GM23338 (cell line): ENCODE results near the gene DLG2. TPM values are rescaled to one million over a fixed set of nuclear protein-coding genes. Genes with fewer than 3 reads are reported as not detected.

Source experiments
- ATAC-seq: fragments of 200-7000 bp; cut with Tn5 transposase; 3 replicates; pipeline ENCODE4 v1.9.1; 2020
- DNase-seq: peaks from one replicate; pipeline ENCODE4 v3.0.0-alpha.2; 2015; ENCODE audit warnings: low spot score
- H2AFZ ChIP-seq: fragments of 200-600 bp; sonication (generic); 2 replicates; pipeline ENCODE4 v1.8.0; 2016; ENCODE audit warnings: antibody characterized with exemption, mild to moderate bottlenecking, moderate library complexity
- H3F3A ChIP-seq: fragments of 200-600 bp; sonication (generic); replicated peaks from 2 replicates; pipeline ENCODE4 v1.8.0; 2017; ENCODE audit warnings: antibody characterized with exemption, mixed run types, low read depth
- H3K27ac ChIP-seq: fragments of 200-600 bp; sonication (generic); 2 replicates; pipeline ENCODE4 v1.6.1; 2016; ENCODE audit warnings: low read depth
- H3K27me3 ChIP-seq: fragments of 200-600 bp; sonication (generic); 2 replicates; pipeline ENCODE4 v1.8.0; 2016; ENCODE audit warnings: mild to moderate bottlenecking, mixed run types, moderate library complexity; ENCODE audit not compliant: insufficient read depth
- H3K36me3 ChIP-seq: fragments of 200-600 bp; sonication (generic); 2 replicates; pipeline ENCODE4 v1.8.0; 2016; ENCODE audit warnings: mild to moderate bottlenecking; ENCODE audit not compliant: insufficient read depth
- H3K4me1 ChIP-seq: fragments of 200-600 bp; sonication (generic); 2 replicates; pipeline ENCODE4 v1.8.0; 2016; ENCODE audit warnings: mild to moderate bottlenecking, moderate library complexity; ENCODE audit not compliant: insufficient read depth
- H3K4me2 ChIP-seq: fragments of 200-600 bp; sonication (generic); 2 replicates; pipeline ENCODE4 v1.7.1; 2017; ENCODE audit warnings: mixed run types
- H3K4me3 ChIP-seq: fragments of 200-600 bp; sonication (generic); 2 replicates; pipeline ENCODE4 v1.6.1; 2016; ENCODE audit warnings: mixed run types
- H3K79me2 ChIP-seq: fragments of 200-600 bp; sonication (generic); replicated peaks from 2 replicates; pipeline ENCODE4 v1.8.0; 2017; ENCODE audit warnings: mild to moderate bottlenecking; ENCODE audit not compliant: insufficient read depth
- H3K9me2 ChIP-seq: fragments of 200-600 bp; sonication (generic); 2 replicates; pipeline ENCODE4 v1.8.0; 2017; ENCODE audit not compliant: insufficient read depth
- H4K20me1 ChIP-seq: fragments of 200-600 bp; sonication (generic); replicated peaks from 2 replicates; pipeline ENCODE4 v1.8.0; 2017; ENCODE audit warnings: mild to moderate bottlenecking; ENCODE audit not compliant: insufficient read depth
- H3K27ac Mint-ChIP-seq: 2 replicates; pipeline ENCODE4 v1.8.0; 2020; ENCODE audit warnings: inconsistent platforms, mild to moderate bottlenecking, moderate library complexity, mixed read lengths
- H3K27me3 Mint-ChIP-seq: 3 replicates; pipeline ENCODE4 v1.8.0; 2022; ENCODE audit warnings: low read depth, mild to moderate bottlenecking, moderate library complexity, mixed read lengths, inconsistent platforms; ENCODE audit not compliant: insufficient read depth, poor library complexity
- H3K36me3 Mint-ChIP-seq: 3 replicates; pipeline ENCODE4 v1.8.0; 2021; ENCODE audit warnings: low read depth, mild to moderate bottlenecking, inconsistent platforms, moderate library complexity, mixed read lengths
- H3K4me1 Mint-ChIP-seq: 3 replicates; pipeline ENCODE4 v1.8.0; 2020; ENCODE audit warnings: mild to moderate bottlenecking, inconsistent platforms, mixed read lengths
- H3K4me3 Mint-ChIP-seq: 3 replicates; pipeline ENCODE4 v1.8.0; 2021; ENCODE audit warnings: moderate library complexity, mild to moderate bottlenecking, inconsistent platforms, mixed read lengths
- H3K9me3 Mint-ChIP-seq: 3 replicates; pipeline ENCODE4 v1.8.0; 2020; ENCODE audit warnings: moderate library complexity, mild to moderate bottlenecking, inconsistent platforms, mixed read lengths
- CREB1 ChIP-seq: fragments of 250-450 bp; sonication (Bioruptor Pico); IDR thresholded peaks from 2 replicates; pipeline ENCODE4 v1.5.0; 2020; ENCODE audit warnings: low read depth, mild to moderate bottlenecking, moderate library complexity
- CTCF ChIP-seq, 2 experiments: fragments of 200-600 bp in 1 of 2; sonication (generic) in 1 of 2; conservative IDR thresholded peaks; 2 replicates each; pipeline versions ENCODE4 v1.5.1 to v1.6.1; 2016 to 2017; ENCODE audit warnings: antibody characterized with exemption in 2 of 2, low read depth in 2 of 2, mild to moderate bottlenecking in 2 of 2, moderate library complexity in 1 of 2
- EZH2phosphoT487 ChIP-seq: fragments of 200-600 bp; sonication (generic); IDR thresholded peaks from one replicate; pipeline ENCODE4 v1.8.1; 2018; ENCODE audit warnings: antibody characterized with exemption; ENCODE audit not compliant: unreplicated experiment
- JUNB ChIP-seq: IDR thresholded peaks from one replicate; pipeline ENCODE4 v1.6.1; 2016; ENCODE audit warnings: antibody characterized with exemption; ENCODE audit not compliant: unreplicated experiment
- NANOG ChIP-seq: IDR thresholded peaks from 2 replicates; pipeline ENCODE4 v1.6.1; 2016; ENCODE audit warnings: antibody characterized with exemption, borderline replicate concordance
- POLR2AphosphoS5 ChIP-seq: IDR thresholded peaks from 2 replicates; pipeline ENCODE4 v1.6.1; 2016; ENCODE audit warnings: antibody characterized with exemption, low read depth
- REST ChIP-seq: IDR thresholded peaks from one replicate; pipeline ENCODE4 v1.6.1; 2018; ENCODE audit warnings: antibody characterized with exemption; ENCODE audit not compliant: unreplicated experiment
- STAT1 ChIP-seq: IDR thresholded peaks from one replicate; pipeline ENCODE4 v1.6.1; 2016; ENCODE audit warnings: antibody characterized with exemption; ENCODE audit not compliant: unreplicated experiment
- ZNF114 ChIP-seq: fragments of 250-450 bp; sonication (Bioruptor Pico); IDR thresholded peaks from 2 replicates; pipeline ENCODE4 v1.5.0; 2020; ENCODE audit warnings: mild to moderate bottlenecking, moderate library complexity
- ZNF331 ChIP-seq: fragments of 250-450 bp; sonication (Bioruptor Pico); IDR thresholded peaks from 2 replicates; pipeline ENCODE4 v1.5.0; 2020; ENCODE audit warnings: low read depth, mild to moderate bottlenecking, moderate library complexity
- ZNF462 ChIP-seq: fragments of 250-450 bp; sonication (Bioruptor Pico); IDR thresholded peaks from 2 replicates; pipeline ENCODE4 v1.5.0; 2020; ENCODE audit warnings: mild to moderate bottlenecking, moderate library complexity
- polyA plus RNA-seq: library from polyadenylated mRNA; unstranded; fragments of >200 nt; fragmentation: Nextera tagmentation; extraction: Ambion mirVana; gene quantifications from 2 replicates; pipeline ENCODE4 v1.2.1, GENCODE V29; 2016
- total RNA-seq: library from RNA; depleted of rRNA; stranded (reverse); fragments of >200 nt; shearing (Covaris generic); gene quantifications from 2 replicates; pipeline ENCODE4 v1.2.3, GENCODE V29; 2014

The DLG2 gene
- total and polyA plus RNA-seq, 2 experiments from 2014 or later = 19.8 to 21.5 TPM

DNA sequence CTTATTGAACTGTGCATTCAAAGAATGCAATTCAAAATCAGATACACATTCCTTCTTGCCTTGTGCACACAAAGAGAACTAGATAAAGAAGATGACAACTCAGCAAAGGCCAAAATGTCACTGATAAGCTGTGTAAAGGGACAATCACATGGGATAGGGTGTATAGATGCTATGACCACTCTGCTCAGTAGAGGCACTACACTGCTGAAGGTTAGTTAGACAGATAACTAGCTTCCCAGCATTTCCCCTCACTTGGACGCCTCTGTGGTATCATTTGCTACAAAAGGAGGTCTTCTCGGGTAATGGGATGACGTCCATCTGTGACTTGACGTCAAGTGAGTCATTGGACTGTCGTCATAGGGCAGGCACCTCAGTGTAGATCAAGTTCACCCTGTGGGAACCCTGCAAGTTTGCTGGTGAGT is 1916.0 kb downstream of the DLG2 start:
- Histone ChIP-seq H3K4me1 (peaks cover 4% of the 10 kb centered on the region; the same call in 1 of the 2 replicates), H3K4me2 (no peak overlapping the region), H3K36me3 (no peaks in the 10 kb centered on the region), H3K9me2 (no peaks in the 10 kb centered on the region; the same call in 1 of the 2 replicates), H3K27me3 (no peaks in the 10 kb centered on the region), H4K20me1 (peaks cover 4% of the 10 kb centered on the region), H3K79me2 (0 out of 2 replicates have a peak, but pooled peaks cover 2% of the 10 kb centered on the region), H3K27ac (no peak overlapping the region), H2AFZ (no peak overlapping the region), H3F3A (no peaks in the 10 kb centered on the region), H3K4me3 (no peak overlapping the region)
- Mint-ChIP-seq H3K27me3 (no peaks in the 10 kb centered on the region), H3K4me1 (peaks cover 3% of the 10 kb centered on the region; the same call in 1 of the 3 replicates), H3K36me3 (no peaks in the 10 kb centered on the region), H3K9me3 (no peaks in the 10 kb centered on the region), H3K4me3 (no peak overlapping the region), H3K27ac (no peak overlapping the region)
- TF ChIP-seq ZNF331 (CRISPR knock-in tag) (no peak), CREB1 (no peak), CTCF (conservative IDR thresholded peaks at IDR 0.05; ENCODE audit: low read depth in 2 of 2) (0 out of 4 replicates have a peak, but pooled peaks of 1 of the 2 experiments have one; percentile 13), ZNF114 (CRISPR knock-in tag) (no peak), JUNB (no peak)
- DNase-seq (no peak), ATAC-seq (peak; percentile 65)

GRCh38 chr11:83709434-83709833 is 1917.7 kb downstream of the DLG2 start:
- H3K27me3 ChIP-seq = no peaks in the 10 kb centered on the region
- H3K79me2 ChIP-seq = peaks cover 6% of the 10 kb centered on the region; the same call in 1 of the 2 replicates
- H3K4me3 ChIP-seq = no peak overlapping the region
- no peak overlapping the region for H3K27ac ChIP-seq
- Mint-ChIP-seq H3K9me3 (no peaks in the 10 kb centered on the region), H3K4me1 (peaks cover 3% of the 10 kb centered on the region; the same call in 1 of the 3 replicates), H3K4me3 (no peak overlapping the region), H3K27ac (no peak overlapping the region), H3K36me3 (no peaks in the 10 kb centered on the region), H3K27me3 (no peaks in the 10 kb centered on the region)
- no peaks in the 10 kb centered on the region for H3K9me2 ChIP-seq
- H2AFZ ChIP-seq = no peak overlapping the region
- ATAC-seq (no peak), DNase-seq (no peak)
- H3K36me3 ChIP-seq = no peaks in the 10 kb centered on the region
- H3K4me2 ChIP-seq = no peak overlapping the region
- H4K20me1 ChIP-seq = peaks cover 6% of the 10 kb centered on the region
- no peaks in the 10 kb centered on the region for H3F3A ChIP-seq
- H3K4me1 ChIP-seq = peaks cover 4% of the 10 kb centered on the region; the same call in 1 of the 2 replicates
- TF ChIP-seq POLR2AphosphoS5 (no peak), STAT1 (no peak), ZNF331 (CRISPR knock-in tag) (no peak), REST (no peak), ZNF462 (no peak), EZH2phosphoT487 (no peak), NANOG (no peak), CREB1 (no peak)
